SK-N-SH (cell line): ENCODE measurements around the gene OPTC. TPM values are rescaled to one million over a fixed set of nuclear protein-coding genes. Genes with fewer than 3 reads are reported as not detected.

Experiments
- CTCF ChIA-PET: fragments of 300-600, 350-600 bp; formaldehyde crosslinking; extraction: SDS; loops from one replicate; lab custom pipeline; 2021; lab: Yijun Ruan, JAX
- POLR2A ChIA-PET: fragments of 350-600 bp; sonication (Branson Sonifier 250); formaldehyde crosslinking; extraction: SDS; loops from one replicate; lab custom pipeline; 2020; ENCODE audit warnings: antibody characterized with exemption, inconsistent platforms; lab: Yijun Ruan, JAX
- DNase-seq: peaks from one replicate; pipeline ENCODE4 v3.0.0; 2012
- H2AFZ ChIP-seq: fragments of 200-600 bp; sonication (generic); 2 replicates; pipeline ENCODE4 v1.8.1; 2016; ENCODE audit warnings: antibody characterized with exemption, mild to moderate bottlenecking, low read depth
- H3F3A ChIP-seq: fragments of 200-600 bp; sonication (generic); replicated peaks from 2 replicates; pipeline ENCODE3; 2016; ENCODE audit warnings: antibody characterized with exemption, mild to moderate bottlenecking; ENCODE audit not compliant: insufficient read depth
- H3K27ac ChIP-seq, 2 experiments: fragments of 200-500 bp in 1 of 2; fragments of 200-600 bp in 1 of 2; sonication (Bioruptor generic) in 1 of 2; sonication (generic), shearing (Covaris generic) in 1 of 2; 2 replicates each; pipeline versions ENCODE4 v1.5.1 to v1.6.1; 2014 to 2016; ENCODE audit warnings: low read depth in 2 of 2, inconsistent platforms in 1 of 2, low read length in 1 of 2, mild to moderate bottlenecking in 1 of 2, mixed read lengths in 1 of 2
- H3K27me3 ChIP-seq: fragments of 200-600 bp; sonication (generic), shearing (Covaris generic); 2 replicates; pipeline ENCODE4 v1.6.1; 2016; ENCODE audit warnings: mixed run types; ENCODE audit not compliant: insufficient read depth
- H3K36me3 ChIP-seq, 2 experiments: fragments of 200-500 bp in 1 of 2; fragments of 200-600 bp in 1 of 2; sonication (Bioruptor generic) in 1 of 2; sonication (generic) in 1 of 2; replicated peaks in 1 of 2; 2 replicates each; pipeline versions ENCODE3 to v1.5.1; 2014 to 2016; ENCODE audit warnings: low read length in 1 of 2, mild to moderate bottlenecking in 1 of 2; ENCODE audit not compliant: insufficient read depth in 2 of 2, control insufficient read depth in 1 of 2
- H3K4me1 ChIP-seq, 2 experiments: fragments of 200-500 bp in 1 of 2; fragments of 200-600 bp in 1 of 2; sonication (Bioruptor generic) in 1 of 2; sonication (generic), shearing (Covaris generic) in 1 of 2; 2 replicates each; pipeline versions ENCODE4 v1.5.1 to v1.6.1; 2014 to 2016; ENCODE audit warnings: low read depth in 1 of 2, low read length in 1 of 2, mixed run types in 1 of 2; ENCODE audit not compliant: insufficient read depth in 2 of 2, control insufficient read depth in 1 of 2
- H3K4me2 ChIP-seq: fragments of 200-600 bp; sonication (generic), shearing (Covaris generic); 2 replicates; pipeline ENCODE4 v1.6.1; 2017; ENCODE audit warnings: mixed run types
- H3K4me3 ChIP-seq, 2 experiments: fragments of 200-500 bp in 1 of 2; fragments of 200-600 bp in 1 of 2; sonication (Bioruptor generic) in 1 of 2; sonication (generic), shearing (Covaris generic) in 1 of 2; 2 replicates each; pipeline versions ENCODE4 v1.5.1 to v1.8.1; 2014 to 2016; ENCODE audit warnings: low read depth in 2 of 2, inconsistent platforms in 1 of 2, low read length in 1 of 2, mild to moderate bottlenecking in 1 of 2, mixed read lengths in 1 of 2, moderate library complexity in 1 of 2
- H3K79me2 ChIP-seq: fragments of 200-600 bp; sonication (generic); 2 replicates; pipeline ENCODE4 v1.8.1; 2017; ENCODE audit warnings: mild to moderate bottlenecking; ENCODE audit not compliant: insufficient read depth
- H3K9ac ChIP-seq: fragments of 200-600 bp; sonication (generic); 2 replicates; pipeline ENCODE4 v1.6.1; 2017; ENCODE audit warnings: mixed run types
- H3K9me2 ChIP-seq: fragments of 200-600 bp; sonication (generic); 2 replicates; pipeline ENCODE4 v1.6.1; 2017; ENCODE audit warnings: mixed run types
- H3K9me3 ChIP-seq: fragments of 200-600 bp; sonication (generic); 2 replicates; pipeline ENCODE4 v1.6.1; 2017; ENCODE audit warnings: mixed run types, mild to moderate bottlenecking, moderate library complexity
- H4K20me1 ChIP-seq: fragments of 200-600 bp; sonication (generic); 2 replicates; pipeline ENCODE4 v1.6.1; 2017; ENCODE audit warnings: mild to moderate bottlenecking, mixed run types; ENCODE audit not compliant: insufficient read depth
- CHD2 ChIP-seq: fragments of 150-350 bp; IDR thresholded peaks from 2 replicates; pipeline ENCODE4 v1.6.1; 2018; ENCODE audit warnings: low read length; ENCODE audit not compliant: partially characterized antibody
- EP300 ChIP-seq, 2 experiments: IDR thresholded peaks; 2 replicates each; pipeline versions ENCODE4 v1.4.0 to v1.6.1; 2012; ENCODE audit warnings: borderline replicate concordance in 1 of 2, low read depth in 1 of 2, low read length in 1 of 2
- FOXJ3 ChIP-seq: sonication (generic); formaldehyde crosslinking; IDR thresholded peaks from 2 replicates; pipeline ENCODE4 v1.5.1; 2020; ENCODE audit warnings: mild to moderate bottlenecking, missing genetic modification reagents
- GABPA ChIP-seq: IDR thresholded peaks from 2 replicates; pipeline ENCODE4 v1.4.0; 2012; ENCODE audit warnings: low read depth, mild to moderate bottlenecking
- GATA2 ChIP-seq: sonication (generic); formaldehyde crosslinking; IDR thresholded peaks from 2 replicates; pipeline ENCODE4 v1.5.0; 2020; ENCODE audit warnings: mild to moderate bottlenecking, missing genetic modification reagents
- JUND ChIP-seq: IDR thresholded peaks from 2 replicates; pipeline ENCODE4 v1.4.0; 2012
- NFIC ChIP-seq: IDR thresholded peaks from 2 replicates; pipeline ENCODE4 v1.4.0; 2012; ENCODE audit warnings: borderline replicate concordance
- RAD21 ChIP-seq: IDR thresholded peaks from 2 replicates; pipeline ENCODE4 v1.6.1; 2012; ENCODE audit warnings: mild to moderate bottlenecking, low read length
- RFX5 ChIP-seq: IDR thresholded peaks from 2 replicates; pipeline ENCODE4 v1.6.1; 2012; ENCODE audit warnings: mild to moderate bottlenecking, improper control_type of control experiment, low read length
- RXRA ChIP-seq: IDR thresholded peaks from 2 replicates; pipeline ENCODE4 v1.4.0; 2012; ENCODE audit warnings: low read depth, mild to moderate bottlenecking, borderline replicate concordance
- TAF1 ChIP-seq: IDR thresholded peaks from 2 replicates; pipeline ENCODE4 v1.6.1; 2012; ENCODE audit warnings: low read depth, mild to moderate bottlenecking, low read length, moderate library complexity, borderline replicate concordance
- TCF12 ChIP-seq: IDR thresholded peaks from 2 replicates; pipeline ENCODE4 v1.4.0; 2012
- YY1 ChIP-seq: IDR thresholded peaks from 2 replicates; pipeline ENCODE4 v1.4.0; 2012; ENCODE audit warnings: low read depth, mild to moderate bottlenecking
- ZBTB33 ChIP-seq: IDR thresholded peaks from 2 replicates; pipeline ENCODE4 v1.4.0; 2012; ENCODE audit warnings: low read depth, borderline replicate concordance
- WGBS: methylation state at CpG from one replicate; pipeline ENCODE4 v1.1.6; 2017; ENCODE audit warnings: low lambda C conversion rate; 5-methylcytosine and 5-hydroxymethylcytosine counted together
- polyA plus RNA-seq, 3 experiments: library from polyadenylated mRNA; depleted of rRNA; stranded (reverse); fragments of >200 nt; gene quantifications; 2 replicates each; pipeline ENCODE4 v1.2.3, GENCODE V29; 2012
- TF ChIP-seq, protein P1 (sequence below): IDR thresholded peaks from 2 replicates; pipeline ENCODE4 v1.4.0; 2012; ENCODE audit warnings: low read depth, borderline replicate concordance
- TF ChIP-seq, protein P2 (sequence below): IDR thresholded peaks from 2 replicates; pipeline ENCODE4; 2012

Gene OPTC
- polyA plus RNA-seq, 1 of the 3 experiments (the other 2 are of a cell fraction), result not detected

GRCh38 chr1:203523667-203524066 is 29.7 kb downstream of the OPTC start:
- Histone ChIP-seq H3K4me3 (no peak overlapping the region), H3K27ac (no peak overlapping the region), H4K20me1 (no peaks in the 10 kb centered on the region), H3F3A (peaks cover 14% of the 10 kb centered on the region), H3K4me1 (peaks cover 33% of the 10 kb centered on the region in 2 experiments), H3K9me3 (no peaks in the 10 kb centered on the region), H3K4me2 (no peak overlapping the region), H3K27me3 (no peaks in the 10 kb centered on the region), H3K79me2 (no peaks in the 10 kb centered on the region), H2AFZ (no peak overlapping the region), H3K36me3 (no peaks in the 10 kb centered on the region), H3K9ac (no peak overlapping the region), H3K9me2 (no peaks in the 10 kb centered on the region)
- ChIA-PET CTCF (no interaction called here), POLR2A (no interaction called here)
- no peak for DNase-seq
- no peak for TF ChIP-seq RAD21
- 97% methylated on average over 6 of the region's 6 CpGs for WGBS

DNA sequence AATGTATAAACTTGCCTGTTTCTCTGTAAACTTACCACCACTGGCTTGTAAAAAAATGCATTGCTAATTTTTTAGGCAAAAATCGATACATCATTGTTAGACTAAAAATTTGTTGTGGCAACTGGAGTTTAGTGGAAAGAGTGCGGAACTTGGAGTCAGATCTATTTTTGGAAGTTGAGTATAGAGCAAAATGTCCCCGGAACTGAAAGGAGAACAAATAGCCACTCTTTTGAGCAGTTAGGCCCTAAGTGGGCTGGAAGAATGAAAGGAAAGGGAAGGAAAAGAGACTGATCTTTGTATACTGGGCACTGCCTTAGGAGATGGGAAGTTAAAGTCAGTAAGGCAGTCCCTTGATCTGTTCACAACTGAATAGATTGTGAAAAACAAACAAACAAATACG is 30.2 kb downstream of the OPTC start:
- Histone ChIP-seq H3K79me2 (no peaks in the 10 kb centered on the region), H4K20me1 (no peaks in the 10 kb centered on the region), H3K4me1 (peaks cover 29 to 30% of the 10 kb centered on the region in 2 experiments), H3K27ac (no peak overlapping the region), H3K4me2 (no peak overlapping the region), H3K9me2 (no peaks in the 10 kb centered on the region), H2AFZ (no peak overlapping the region), H3K9me3 (no peaks in the 10 kb centered on the region), H3K9ac (no peak overlapping the region), H3K4me3 (no peak overlapping the region), H3K27me3 (no peaks in the 10 kb centered on the region), H3F3A (peaks cover 10% of the 10 kb centered on the region), H3K36me3 (no peaks in the 10 kb centered on the region)
- no peak for DNase-seq
- TF ChIP-seq JUND (no peak), EP300 (IDR thresholded peaks at IDR 0.05; ENCODE audit: borderline replicate concordance in 1 of 2, low read depth in 1 of 2, low read length in 1 of 2) (no peak), GABPA (no peak), GATA2 (CRISPR knock-in tag) (no peak), RFX5 (no peak), YY1 (no peak), NFIC (no peak), CHD2 (no peak), TAF1 (no peak), TCF12 (no peak), FOXJ3 (CRISPR knock-in tag) (no peak), RXRA (no peak), ZBTB33 (no peak)
- TF ChIP-seq, protein P1, sequence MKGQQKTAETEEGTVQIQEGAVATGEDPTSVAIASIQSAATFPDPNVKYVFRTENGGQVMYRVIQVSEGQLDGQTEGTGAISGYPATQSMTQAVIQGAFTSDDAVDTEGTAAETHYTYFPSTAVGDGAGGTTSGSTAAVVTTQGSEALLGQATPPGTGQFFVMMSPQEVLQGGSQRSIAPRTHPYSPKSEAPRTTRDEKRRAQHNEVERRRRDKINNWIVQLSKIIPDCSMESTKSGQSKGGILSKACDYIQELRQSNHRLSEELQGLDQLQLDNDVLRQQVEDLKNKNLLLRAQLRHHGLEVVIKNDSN, result no peak
- TF ChIP-seq, protein P2, sequence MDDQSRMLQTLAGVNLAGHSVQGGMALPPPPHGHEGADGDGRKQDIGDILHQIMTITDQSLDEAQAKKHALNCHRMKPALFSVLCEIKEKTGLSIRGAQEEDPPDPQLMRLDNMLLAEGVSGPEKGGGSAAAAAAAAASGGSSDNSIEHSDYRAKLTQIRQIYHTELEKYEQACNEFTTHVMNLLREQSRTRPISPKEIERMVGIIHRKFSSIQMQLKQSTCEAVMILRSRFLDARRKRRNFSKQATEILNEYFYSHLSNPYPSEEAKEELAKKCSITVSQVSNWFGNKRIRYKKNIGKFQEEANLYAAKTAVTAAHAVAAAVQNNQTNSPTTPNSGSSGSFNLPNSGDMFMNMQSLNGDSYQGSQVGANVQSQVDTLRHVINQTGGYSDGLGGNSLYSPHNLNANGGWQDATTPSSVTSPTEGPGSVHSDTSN, result no peak
- CTCF ChIA-PET, result interaction anchor here (1.5 kb wide), 1 partner anchor 177 kb away, joined by 4 read pairs; no protein-coding TSS in a partner anchor
- POLR2A ChIA-PET, result no interaction called here
- 82% methylated on average over 4 of the region's 4 CpGs for WGBS
